ENCODE results near the gene ADGRD2. TPM values are rescaled to one million over a fixed set of nuclear protein-coding genes. Genes with fewer than 3 reads are reported as not detected.
A peak's percentile ranks its signal among the peaks of the same experiment; 100 is the strongest.

ADGRD2 gene
- total RNA-seq, 1 experiment from 2014 or later: not detected

GRCh38 chr9:124480621-124480981 lies 30.4 kb downstream of the ADGRD2 start:
- Histone ChIP-seq H3K9me3 (ENCODE audit: low read length) (no peaks in the 10 kb centered on the region), H3K9me2 (replicated peaks; ENCODE audit: insufficient read depth, low read length) (no peaks in the 10 kb centered on the region), H3K4me2 (ENCODE audit: low read depth, low read length, poor library complexity, severe bottlenecking) (no peak overlapping the region), H4K20me1 (ENCODE audit: insufficient read depth, low read depth, low read length) (no peaks in the 10 kb centered on the region; the same call in 1 of the 2 replicates), H2AFZ (ENCODE audit: low read length) (peak overlapping the region; percentile 27; the same call in 1 of the 2 replicates), H3K79me2 (ENCODE audit: low read length) (no peaks in the 10 kb centered on the region), H3K27ac (ENCODE audit: low read length) (no peak overlapping the region), H3K9ac (ENCODE audit: low read length) (no peak overlapping the region), H3K4me1 (ENCODE audit: low read length) (peaks cover 15% of the 10 kb centered on the region), H3K27me3 (ENCODE audit: low read length) (no peaks in the 10 kb centered on the region), H3K4me3 (ENCODE audit: low read length) (no peak overlapping the region), H3K36me3 (ENCODE audit: insufficient read depth, low read length) (no peaks in the 10 kb centered on the region)
- DNase-seq: peak; percentile 84

- no peak for DNase-seq
- Histone ChIP-seq H3K9me2 (replicated peaks; ENCODE audit: insufficient read depth, low read length) (no peaks in the 10 kb centered on the region), H3K27ac (ENCODE audit: low read length) (no peak overlapping the region), H3K9ac (ENCODE audit: low read length) (no peak overlapping the region), H2AFZ (ENCODE audit: low read length) (no peak overlapping the region), H4K20me1 (ENCODE audit: insufficient read depth, low read depth, low read length) (no peaks in the 10 kb centered on the region; the same call in 1 of the 2 replicates), H3K27me3 (ENCODE audit: low read length) (no peaks in the 10 kb centered on the region), H3K36me3 (ENCODE audit: insufficient read depth, low read length) (no peaks in the 10 kb centered on the region), H3K9me3 (ENCODE audit: low read length) (no peaks in the 10 kb centered on the region), H3K4me2 (ENCODE audit: low read depth, low read length, poor library complexity, severe bottlenecking) (no peak overlapping the region), H3K79me2 (ENCODE audit: low read length) (no peaks in the 10 kb centered on the region), H3K4me1 (ENCODE audit: low read length) (peaks cover 11% of the 10 kb centered on the region), H3K4me3 (ENCODE audit: low read length) (no peak overlapping the region)
Measured at GRCh38 chr9:124481115-124481514, 30.9 kb downstream of the ADGRD2 start.

GRCh38 chr9:124482431-124483031 lies 32.3 kb downstream of the ADGRD2 start:
- Histone ChIP-seq H3K4me3 (ENCODE audit: low read length) (no peak overlapping the region), H3K4me1 (ENCODE audit: low read length) (peaks cover 7% of the 10 kb centered on the region), H3K9me3 (ENCODE audit: low read length) (no peaks in the 10 kb centered on the region), H2AFZ (ENCODE audit: low read length) (no peak overlapping the region), H3K27me3 (ENCODE audit: low read length) (no peaks in the 10 kb centered on the region), H3K36me3 (ENCODE audit: insufficient read depth, low read length) (no peaks in the 10 kb centered on the region), H3K79me2 (ENCODE audit: low read length) (no peaks in the 10 kb centered on the region), H3K27ac (ENCODE audit: low read length) (no peak overlapping the region), H3K9ac (ENCODE audit: low read length) (no peak overlapping the region), H3K9me2 (replicated peaks; ENCODE audit: insufficient read depth, low read length) (no peaks in the 10 kb centered on the region), H3K4me2 (ENCODE audit: low read depth, low read length, poor library complexity, severe bottlenecking) (no peak overlapping the region), H4K20me1 (ENCODE audit: insufficient read depth, low read depth, low read length) (no peaks in the 10 kb centered on the region)
- peak; percentile 57 for DNase-seq

- H3K36me3 ChIP-seq (ENCODE audit: insufficient read depth, low read length): no peaks in the 10 kb centered on the region
- no peaks in the 10 kb centered on the region for H3K79me2 ChIP-seq (ENCODE audit: low read length)
- no peak for DNase-seq
- no peak overlapping the region for H3K4me2 ChIP-seq (ENCODE audit: low read depth, low read length, poor library complexity, severe bottlenecking)
- no peak overlapping the region for H3K4me3 ChIP-seq (ENCODE audit: low read length)
- no peak overlapping the region for H3K27ac ChIP-seq (ENCODE audit: low read length)
- no peak overlapping the region for H2AFZ ChIP-seq (ENCODE audit: low read length)
- no peaks in the 10 kb centered on the region for H3K27me3 ChIP-seq (ENCODE audit: low read length)
- H3K9me2 ChIP-seq (replicated peaks; ENCODE audit: insufficient read depth, low read length): no peaks in the 10 kb centered on the region
- H4K20me1 ChIP-seq (ENCODE audit: insufficient read depth, low read depth, low read length): no peaks in the 10 kb centered on the region
- no peaks in the 10 kb centered on the region for H3K9me3 ChIP-seq (ENCODE audit: low read length)
- H3K4me1 ChIP-seq (ENCODE audit: low read length): peaks cover 7% of the 10 kb centered on the region
- no peak overlapping the region for H3K9ac ChIP-seq (ENCODE audit: low read length)
Measured at GRCh38 chr9:124483481-124483880, 33.2 kb downstream of the ADGRD2 start.

GRCh38 chr9:124485201-124485600 lies 35.0 kb downstream of the ADGRD2 start:
- Histone ChIP-seq H3K79me2 (ENCODE audit: low read length) (no peaks in the 10 kb centered on the region), H3K9ac (ENCODE audit: low read length) (no peak overlapping the region), H3K4me1 (ENCODE audit: low read length) (peaks cover 3% of the 10 kb centered on the region), H3K9me2 (replicated peaks; ENCODE audit: insufficient read depth, low read length) (no peaks in the 10 kb centered on the region), H3K27me3 (ENCODE audit: low read length) (no peaks in the 10 kb centered on the region), H3K36me3 (ENCODE audit: insufficient read depth, low read length) (no peaks in the 10 kb centered on the region), H4K20me1 (ENCODE audit: insufficient read depth, low read depth, low read length) (no peaks in the 10 kb centered on the region), H3K27ac (ENCODE audit: low read length) (no peak overlapping the region), H3K9me3 (ENCODE audit: low read length) (no peaks in the 10 kb centered on the region), H2AFZ (ENCODE audit: low read length) (no peak overlapping the region), H3K4me3 (ENCODE audit: low read length) (no peak overlapping the region), H3K4me2 (ENCODE audit: low read depth, low read length, poor library complexity, severe bottlenecking) (no peak overlapping the region)
- no peak for DNase-seq

- H3K36me3 ChIP-seq (ENCODE audit: insufficient read depth, low read length): no peaks in the 10 kb centered on the region
- H3K4me2 ChIP-seq (ENCODE audit: low read depth, low read length, poor library complexity, severe bottlenecking): no peak overlapping the region
- no peaks in the 10 kb centered on the region for H4K20me1 ChIP-seq (ENCODE audit: insufficient read depth, low read depth, low read length)
- no peak overlapping the region for H3K9ac ChIP-seq (ENCODE audit: low read length)
- H3K79me2 ChIP-seq (ENCODE audit: low read length): no peaks in the 10 kb centered on the region
- H3K27ac ChIP-seq (ENCODE audit: low read length): no peak overlapping the region
- no peak overlapping the region for H2AFZ ChIP-seq (ENCODE audit: low read length)
- no peak overlapping the region for H3K4me3 ChIP-seq (ENCODE audit: low read length)
- no peak for DNase-seq
- no peaks in the 10 kb centered on the region for H3K9me3 ChIP-seq (ENCODE audit: low read length)
- no peaks in the 10 kb centered on the region for H3K9me2 ChIP-seq (replicated peaks; ENCODE audit: insufficient read depth, low read length)
- H3K4me1 ChIP-seq (ENCODE audit: low read length): no peaks in the 10 kb centered on the region
- no peaks in the 10 kb centered on the region for H3K27me3 ChIP-seq (ENCODE audit: low read length)
Measured at GRCh38 chr9:124485936-124486335, 35.7 kb downstream of the ADGRD2 start.

- H2AFZ ChIP-seq (ENCODE audit: low read length): no peak overlapping the region
- no peak overlapping the region for H3K9ac ChIP-seq (ENCODE audit: low read length)
- no peaks in the 10 kb centered on the region for H3K9me2 ChIP-seq (replicated peaks; ENCODE audit: insufficient read depth, low read length)
- H3K36me3 ChIP-seq (ENCODE audit: insufficient read depth, low read length): no peaks in the 10 kb centered on the region
- H3K79me2 ChIP-seq (ENCODE audit: low read length): no peaks in the 10 kb centered on the region
- H3K9me3 ChIP-seq (ENCODE audit: low read length): no peaks in the 10 kb centered on the region
- no peak overlapping the region for H3K27ac ChIP-seq (ENCODE audit: low read length)
- no peak overlapping the region for H3K4me3 ChIP-seq (ENCODE audit: low read length)
- H3K4me1 ChIP-seq (ENCODE audit: low read length): no peaks in the 10 kb centered on the region
- no peaks in the 10 kb centered on the region for H4K20me1 ChIP-seq (ENCODE audit: insufficient read depth, low read depth, low read length)
- no peaks in the 10 kb centered on the region for H3K27me3 ChIP-seq (ENCODE audit: low read length)
- no peak overlapping the region for H3K4me2 ChIP-seq (ENCODE audit: low read depth, low read length, poor library complexity, severe bottlenecking)
- DNase-seq: no peak
Measured at GRCh38 chr9:124486778-124487259, 36.6 kb downstream of the ADGRD2 start.

GRCh38 chr9:124487260-124488182 lies 37.3 kb downstream of the ADGRD2 start:
- no peak for DNase-seq
- Histone ChIP-seq H3K9ac (ENCODE audit: low read length) (no peak overlapping the region), H3K36me3 (ENCODE audit: insufficient read depth, low read length) (no peaks in the 10 kb centered on the region), H3K4me3 (ENCODE audit: low read length) (no peak overlapping the region), H2AFZ (ENCODE audit: low read length) (no peak overlapping the region), H3K27me3 (ENCODE audit: low read length) (no peaks in the 10 kb centered on the region), H4K20me1 (ENCODE audit: insufficient read depth, low read depth, low read length) (no peaks in the 10 kb centered on the region), H3K9me2 (replicated peaks; ENCODE audit: insufficient read depth, low read length) (no peaks in the 10 kb centered on the region), H3K9me3 (ENCODE audit: low read length) (no peaks in the 10 kb centered on the region), H3K4me2 (ENCODE audit: low read depth, low read length, poor library complexity, severe bottlenecking) (no peak overlapping the region), H3K79me2 (ENCODE audit: low read length) (no peaks in the 10 kb centered on the region), H3K27ac (ENCODE audit: low read length) (no peak overlapping the region), H3K4me1 (ENCODE audit: low read length) (no peaks in the 10 kb centered on the region)

Measured in Karpas-422 (cell line).